GM12873 (cell line): Measurements from ENCODE around the gene SLC17A6.

Source experiments
- TF ChIP-seq, protein P1 (sequence below): IDR thresholded peaks from 2 replicates; pipeline ENCODE4 v1.5.1; 2012; ENCODE audit warnings: low read depth, mild to moderate bottlenecking, moderate library complexity, low read length, control low read depth; ENCODE audit not compliant: insufficient read depth; ENCODE audit errors: missing control alignments

Gene SLC17A6

DNA sequence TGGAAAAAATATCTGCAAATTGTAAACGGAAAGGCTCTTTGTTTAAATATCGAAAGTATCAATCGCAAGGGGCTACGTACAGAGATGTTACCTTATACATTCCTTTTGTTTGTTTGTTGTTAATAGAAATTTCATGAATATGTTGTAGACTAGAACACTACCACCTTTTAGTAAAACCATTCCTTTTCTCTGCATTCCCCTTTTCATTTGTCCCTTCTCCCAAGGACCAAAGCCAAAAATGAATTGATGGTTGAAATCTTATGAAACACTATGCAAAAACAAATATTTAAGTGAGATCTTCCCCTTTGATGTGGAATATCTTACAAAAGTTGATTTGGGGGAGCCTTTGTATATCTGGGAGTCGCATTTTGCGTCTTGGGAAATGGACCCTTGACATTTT is 2.1 kb downstream of the SLC17A6 start:
- TF ChIP-seq, protein P1, sequence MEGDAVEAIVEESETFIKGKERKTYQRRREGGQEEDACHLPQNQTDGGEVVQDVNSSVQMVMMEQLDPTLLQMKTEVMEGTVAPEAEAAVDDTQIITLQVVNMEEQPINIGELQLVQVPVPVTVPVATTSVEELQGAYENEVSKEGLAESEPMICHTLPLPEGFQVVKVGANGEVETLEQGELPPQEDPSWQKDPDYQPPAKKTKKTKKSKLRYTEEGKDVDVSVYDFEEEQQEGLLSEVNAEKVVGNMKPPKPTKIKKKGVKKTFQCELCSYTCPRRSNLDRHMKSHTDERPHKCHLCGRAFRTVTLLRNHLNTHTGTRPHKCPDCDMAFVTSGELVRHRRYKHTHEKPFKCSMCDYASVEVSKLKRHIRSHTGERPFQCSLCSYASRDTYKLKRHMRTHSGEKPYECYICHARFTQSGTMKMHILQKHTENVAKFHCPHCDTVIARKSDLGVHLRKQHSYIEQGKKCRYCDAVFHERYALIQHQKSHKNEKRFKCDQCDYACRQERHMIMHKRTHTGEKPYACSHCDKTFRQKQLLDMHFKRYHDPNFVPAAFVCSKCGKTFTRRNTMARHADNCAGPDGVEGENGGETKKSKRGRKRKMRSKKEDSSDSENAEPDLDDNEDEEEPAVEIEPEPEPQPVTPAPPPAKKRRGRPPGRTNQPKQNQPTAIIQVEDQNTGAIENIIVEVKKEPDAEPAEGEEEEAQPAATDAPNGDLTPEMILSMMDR, result no peak

DNA sequence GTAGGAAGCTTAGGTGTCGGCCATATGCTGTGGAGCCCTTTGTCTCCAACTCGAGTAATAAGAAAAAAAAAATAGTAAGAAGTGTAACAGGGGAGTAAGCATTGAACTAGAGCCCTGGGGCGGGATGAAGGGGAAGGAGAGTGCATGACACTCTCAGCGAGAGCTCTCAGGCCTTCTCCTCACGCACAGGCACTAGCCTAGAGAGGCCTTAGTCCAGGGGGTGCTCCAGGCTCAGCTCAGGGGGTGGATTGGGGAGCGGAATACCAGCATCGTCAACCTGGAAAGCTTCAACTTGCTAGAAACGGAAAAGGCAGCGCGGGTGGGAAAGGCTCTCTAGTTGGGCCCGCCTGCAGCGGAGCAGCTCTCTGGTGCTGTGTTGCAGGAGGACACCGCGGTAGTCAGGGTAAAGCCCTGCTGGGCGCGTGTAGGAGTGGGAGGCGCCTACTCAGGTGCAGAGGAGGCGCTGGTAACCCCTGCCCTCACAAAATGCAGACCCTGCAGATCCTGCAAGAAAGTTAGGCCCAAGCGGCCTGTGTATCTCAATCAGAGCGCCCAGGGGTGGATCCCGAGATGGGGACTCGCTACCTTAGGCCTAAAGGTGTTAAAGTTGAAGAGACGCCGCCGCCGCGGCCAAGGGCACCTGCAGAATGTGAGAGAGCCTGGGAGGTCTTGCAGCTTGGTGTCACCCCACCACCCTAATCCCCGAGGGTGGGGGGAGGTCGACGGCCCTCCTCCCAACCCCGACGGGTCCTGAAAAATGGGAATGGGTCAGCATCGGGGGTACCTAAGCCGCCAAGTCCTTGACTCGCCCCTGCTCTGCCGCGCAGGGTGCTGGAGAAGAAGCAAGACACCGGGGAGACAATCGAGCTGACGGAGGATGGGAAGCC is 2.8 kb downstream of the SLC17A6 start:
- TF ChIP-seq, protein P1, result no peak

DNA sequence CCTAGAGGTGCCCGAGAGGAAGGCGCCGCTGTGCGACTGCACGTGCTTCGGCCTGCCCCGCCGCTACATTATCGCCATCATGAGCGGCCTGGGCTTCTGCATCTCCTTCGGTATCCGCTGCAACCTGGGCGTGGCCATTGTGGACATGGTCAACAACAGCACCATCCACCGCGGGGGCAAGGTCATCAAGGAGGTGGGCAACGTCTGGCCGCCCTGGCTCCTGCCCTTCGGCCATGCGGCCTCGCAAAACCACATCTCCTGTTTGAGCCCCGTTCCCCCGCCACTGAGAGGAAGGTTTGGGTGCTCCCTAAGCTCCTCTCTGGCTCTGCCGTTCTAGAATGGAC is 3.4 kb downstream of the SLC17A6 start:
- TF ChIP-seq, protein P1, result no peak

DNA sequence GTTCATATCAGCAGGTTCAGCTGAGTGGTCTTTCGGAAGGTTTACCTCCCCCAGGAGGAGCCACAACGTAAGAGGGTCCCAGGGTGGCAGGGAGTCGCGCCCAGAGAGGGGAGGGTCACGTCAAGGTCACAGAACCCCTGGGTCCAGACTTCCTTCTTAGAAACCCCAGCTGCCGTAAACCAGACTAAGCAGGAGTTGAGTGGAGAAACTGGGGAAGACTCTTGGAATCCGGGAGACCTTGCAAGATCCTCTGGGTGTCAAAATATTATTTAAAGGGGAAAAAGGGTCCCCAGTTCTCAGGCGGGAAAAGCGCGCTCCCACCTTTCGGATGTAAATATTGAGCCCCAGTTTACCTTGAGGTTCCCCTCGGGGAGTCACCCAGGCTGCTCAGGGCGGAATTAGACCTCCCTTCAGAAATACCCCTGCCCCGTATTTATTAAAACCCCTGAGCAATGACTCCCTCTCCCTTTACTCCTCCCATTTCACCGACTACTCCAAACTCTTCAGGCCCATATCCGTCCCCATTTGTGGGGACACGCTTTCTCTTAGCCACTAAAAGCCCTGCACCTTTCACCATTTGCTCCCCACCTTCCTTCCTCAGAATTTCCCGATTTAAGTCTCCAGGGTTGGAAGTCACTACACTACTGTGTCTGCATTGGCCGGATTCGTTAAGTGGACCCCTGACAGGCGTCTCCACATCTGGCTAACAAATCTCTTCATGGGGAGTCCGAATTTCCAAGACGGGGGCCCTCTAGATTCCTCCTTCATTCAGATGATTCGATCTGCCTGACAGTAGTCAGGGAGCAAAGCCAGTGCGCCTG is 4.2 kb downstream of the SLC17A6 start:
- TF ChIP-seq, protein P1, result no peak

DNA sequence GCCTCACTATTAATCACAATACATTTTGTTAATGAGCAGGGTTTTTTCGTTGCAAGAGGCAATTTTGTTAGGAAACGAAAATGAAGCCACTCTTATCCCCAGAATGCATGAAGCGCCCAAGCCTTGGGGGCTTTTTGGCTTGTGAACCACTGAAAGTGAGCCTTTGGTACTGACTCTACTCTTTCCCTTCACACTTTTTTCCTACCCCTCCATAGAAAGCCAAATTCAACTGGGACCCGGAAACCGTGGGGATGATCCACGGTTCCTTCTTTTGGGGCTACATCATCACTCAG is 4.8 kb downstream of the SLC17A6 start:
- TF ChIP-seq, protein P1, result no peak

DNA sequence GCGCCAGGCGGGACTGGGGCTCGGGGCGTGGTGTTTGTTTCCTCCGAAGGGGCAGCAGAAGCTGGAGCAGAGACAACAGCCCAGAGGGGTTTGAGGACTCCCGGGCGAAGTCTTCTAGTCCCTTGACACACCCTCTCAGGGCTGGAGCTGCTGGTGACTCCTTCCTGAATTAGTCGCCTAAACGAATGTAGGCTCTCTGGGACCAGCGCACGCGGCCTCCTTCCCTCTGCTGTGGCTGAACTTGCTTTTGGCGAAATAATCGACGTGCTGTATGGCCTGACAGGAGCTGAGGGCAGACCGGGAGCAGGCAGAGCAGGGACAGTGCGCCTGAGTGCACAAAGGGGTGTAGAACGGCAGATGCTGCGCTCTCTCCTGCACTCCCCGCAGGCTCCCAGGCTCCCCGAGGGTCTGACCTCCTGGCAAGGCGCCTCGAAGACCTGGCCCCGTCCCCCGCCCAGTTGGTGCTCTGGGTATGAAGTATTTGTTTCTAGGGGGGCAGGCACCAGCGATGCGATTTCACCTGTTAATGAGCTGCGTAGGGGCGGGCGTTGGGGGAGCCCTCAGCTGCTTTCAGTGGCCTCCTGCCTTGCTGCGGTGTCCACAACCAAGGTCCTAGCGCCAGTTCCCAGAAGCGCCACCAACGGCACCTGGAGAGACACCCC is 5.3 kb downstream of the SLC17A6 start:
- TF ChIP-seq, protein P1, result no peak

DNA sequence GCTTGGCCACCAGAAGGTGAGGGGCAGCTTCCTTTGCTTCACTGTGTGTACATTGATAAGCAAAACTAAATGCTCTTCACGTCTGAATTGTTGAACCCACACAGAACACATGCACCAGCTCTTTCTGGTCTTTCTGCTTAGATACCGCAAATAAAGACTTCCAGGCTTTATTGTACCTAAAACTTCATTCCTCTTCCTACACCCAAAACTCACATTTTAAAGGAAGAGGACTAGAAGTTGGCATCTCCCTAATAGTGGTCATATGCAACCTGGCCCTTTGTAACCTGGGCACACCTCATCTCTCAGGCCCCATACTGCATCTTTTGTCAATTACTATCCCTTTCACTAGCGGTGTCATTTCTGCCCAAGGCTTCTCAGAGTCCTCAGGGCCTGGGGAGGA is 5.9 kb downstream of the SLC17A6 start:
- TF ChIP-seq, protein P1, result no peak
